PFSK-1 (cell line): ENCODE measurements around the gene GLI1.

ENCODE experiments used
- FOXP2 ChIP-seq: optimal IDR thresholded peaks from 2 replicates; pipeline ENCODE3; 2011; ENCODE audit warnings: borderline replicate concordance, control low read depth, inconsistent platforms; ENCODE audit not compliant: insufficient read depth; ENCODE audit errors: extremely low read length, extremely low read depth
- POLR2AphosphoS5 ChIP-seq: IDR thresholded peaks from 2 replicates; pipeline ENCODE4 v1.6.1; 2012; ENCODE audit warnings: low read depth, mild to moderate bottlenecking, control low read depth, low read length, moderate library complexity
- SIN3A ChIP-seq: IDR thresholded peaks from 2 replicates; pipeline ENCODE4 v1.6.1; 2012; ENCODE audit warnings: mild to moderate bottlenecking, low read length, moderate library complexity, borderline replicate concordance; ENCODE audit not compliant: insufficient read depth
- TAF1 ChIP-seq: IDR thresholded peaks from 2 replicates; pipeline ENCODE4 v1.6.1; 2012; ENCODE audit warnings: low read length, control low read depth, borderline replicate concordance; ENCODE audit not compliant: insufficient read depth
- TF ChIP-seq, protein P1 (sequence below), 2 experiments: IDR thresholded peaks; 2 replicates each; pipeline versions ENCODE4 v1.6.1 to v1.8.0; 2011 to 2012; ENCODE audit warnings: low read depth in 2 of 2, low read length in 2 of 2, control low read depth in 1 of 2, inconsistent platforms in 1 of 2, mild to moderate bottlenecking in 1 of 2, moderate library complexity in 1 of 2; ENCODE audit not compliant: insufficient read depth in 1 of 2

GLI1 gene

DNA sequence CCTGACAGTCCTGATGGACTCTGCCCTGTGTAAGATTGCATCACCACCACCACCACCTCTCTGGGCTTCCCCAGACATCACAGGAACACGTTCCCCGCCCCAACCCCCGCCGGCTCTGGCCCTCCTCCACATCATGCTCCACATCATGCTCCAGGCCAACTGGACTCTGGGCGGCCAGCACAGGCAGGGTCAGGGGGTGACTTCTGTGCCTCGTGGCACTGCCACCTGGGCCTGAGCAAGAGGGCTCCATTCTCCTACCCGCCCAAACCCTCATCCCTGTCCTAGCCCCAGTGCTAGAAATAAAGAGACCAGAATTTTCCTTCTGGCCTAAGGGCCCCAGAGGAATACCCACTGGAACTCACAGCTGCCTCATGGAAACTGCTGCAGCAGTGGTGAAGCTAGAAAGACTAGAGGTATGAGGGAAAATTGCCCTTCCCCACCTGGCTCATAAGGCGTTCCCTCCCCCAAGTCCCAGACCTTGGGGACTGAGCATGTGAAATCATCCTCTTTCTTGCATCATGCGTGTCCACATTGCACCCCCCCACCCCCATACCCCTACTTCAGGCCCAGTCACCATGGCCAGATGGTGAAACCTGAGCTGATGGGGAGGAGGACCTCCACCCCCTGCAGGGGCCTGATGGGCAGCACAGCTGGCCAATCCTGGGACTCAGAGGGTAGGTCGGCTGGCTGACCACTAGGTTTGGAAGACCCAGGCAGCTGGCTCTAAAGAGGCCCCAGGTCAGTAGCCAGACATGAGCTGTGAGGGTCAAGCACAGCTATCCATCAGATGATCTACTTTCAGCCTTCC, 4.8 kb upstream of the GLI1 start, which contains the start of gene INHBE:
Gene INHBE, plus strand, starts transcription at position 742 of the 808 bp plus-strand sequence. CDS start 230 bp downstream, outside the sequence.
- TF ChIP-seq, protein P1, sequence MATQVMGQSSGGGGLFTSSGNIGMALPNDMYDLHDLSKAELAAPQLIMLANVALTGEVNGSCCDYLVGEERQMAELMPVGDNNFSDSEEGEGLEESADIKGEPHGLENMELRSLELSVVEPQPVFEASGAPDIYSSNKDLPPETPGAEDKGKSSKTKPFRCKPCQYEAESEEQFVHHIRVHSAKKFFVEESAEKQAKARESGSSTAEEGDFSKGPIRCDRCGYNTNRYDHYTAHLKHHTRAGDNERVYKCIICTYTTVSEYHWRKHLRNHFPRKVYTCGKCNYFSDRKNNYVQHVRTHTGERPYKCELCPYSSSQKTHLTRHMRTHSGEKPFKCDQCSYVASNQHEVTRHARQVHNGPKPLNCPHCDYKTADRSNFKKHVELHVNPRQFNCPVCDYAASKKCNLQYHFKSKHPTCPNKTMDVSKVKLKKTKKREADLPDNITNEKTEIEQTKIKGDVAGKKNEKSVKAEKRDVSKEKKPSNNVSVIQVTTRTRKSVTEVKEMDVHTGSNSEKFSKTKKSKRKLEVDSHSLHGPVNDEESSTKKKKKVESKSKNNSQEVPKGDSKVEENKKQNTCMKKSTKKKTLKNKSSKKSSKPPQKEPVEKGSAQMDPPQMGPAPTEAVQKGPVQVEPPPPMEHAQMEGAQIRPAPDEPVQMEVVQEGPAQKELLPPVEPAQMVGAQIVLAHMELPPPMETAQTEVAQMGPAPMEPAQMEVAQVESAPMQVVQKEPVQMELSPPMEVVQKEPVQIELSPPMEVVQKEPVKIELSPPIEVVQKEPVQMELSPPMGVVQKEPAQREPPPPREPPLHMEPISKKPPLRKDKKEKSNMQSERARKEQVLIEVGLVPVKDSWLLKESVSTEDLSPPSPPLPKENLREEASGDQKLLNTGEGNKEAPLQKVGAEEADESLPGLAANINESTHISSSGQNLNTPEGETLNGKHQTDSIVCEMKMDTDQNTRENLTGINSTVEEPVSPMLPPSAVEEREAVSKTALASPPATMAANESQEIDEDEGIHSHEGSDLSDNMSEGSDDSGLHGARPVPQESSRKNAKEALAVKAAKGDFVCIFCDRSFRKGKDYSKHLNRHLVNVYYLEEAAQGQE (IDR thresholded peaks at IDR 0.05; ENCODE audit: insufficient read depth in 1 of 2, low read depth in 2 of 2, low read length in 2 of 2): no peak
- TF ChIP-seq POLR2AphosphoS5: no peak
- TF ChIP-seq TAF1: no peak
- TF ChIP-seq FOXP2: no peak
- no peak for TF ChIP-seq SIN3A

DNA sequence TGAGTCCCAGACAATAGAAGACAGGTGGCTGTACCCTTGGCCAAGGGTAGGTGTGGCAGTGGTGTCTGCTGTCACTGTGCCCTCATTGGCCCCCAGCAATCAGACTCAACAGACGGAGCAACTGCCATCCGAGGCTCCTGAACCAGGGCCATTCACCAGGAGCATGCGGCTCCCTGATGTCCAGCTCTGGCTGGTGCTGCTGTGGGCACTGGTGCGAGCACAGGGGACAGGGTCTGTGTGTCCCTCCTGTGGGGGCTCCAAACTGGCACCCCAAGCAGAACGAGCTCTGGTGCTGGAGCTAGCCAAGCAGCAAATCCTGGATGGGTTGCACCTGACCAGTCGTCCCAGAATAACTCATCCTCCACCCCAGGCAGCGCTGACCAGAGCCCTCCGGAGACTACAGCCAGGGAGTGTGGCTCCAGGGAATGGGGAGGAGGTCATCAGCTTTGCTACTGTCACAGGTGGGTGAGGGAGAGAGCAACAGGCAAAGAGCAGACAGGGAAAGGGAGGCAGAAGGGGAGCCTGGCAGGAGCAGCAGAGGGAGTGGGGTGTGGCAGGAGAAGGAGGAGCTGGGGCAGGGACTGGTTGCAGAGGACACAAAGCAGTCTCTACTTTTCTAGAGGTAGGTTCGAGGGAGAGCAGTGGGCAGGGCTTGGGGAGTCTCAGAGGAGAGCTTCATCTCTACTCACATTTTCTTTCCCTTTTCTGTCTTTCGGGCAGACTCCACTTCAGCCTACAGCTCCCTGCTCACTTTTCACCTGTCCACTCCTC, 4.0 kb upstream of the GLI1 start:
- TF ChIP-seq FOXP2 (no peak), POLR2AphosphoS5 (no peak), TAF1 (no peak), SIN3A (no peak)
- TF ChIP-seq, protein P1 (IDR thresholded peaks at IDR 0.05; ENCODE audit: insufficient read depth in 1 of 2, low read depth in 2 of 2, low read length in 2 of 2): no peak

DNA sequence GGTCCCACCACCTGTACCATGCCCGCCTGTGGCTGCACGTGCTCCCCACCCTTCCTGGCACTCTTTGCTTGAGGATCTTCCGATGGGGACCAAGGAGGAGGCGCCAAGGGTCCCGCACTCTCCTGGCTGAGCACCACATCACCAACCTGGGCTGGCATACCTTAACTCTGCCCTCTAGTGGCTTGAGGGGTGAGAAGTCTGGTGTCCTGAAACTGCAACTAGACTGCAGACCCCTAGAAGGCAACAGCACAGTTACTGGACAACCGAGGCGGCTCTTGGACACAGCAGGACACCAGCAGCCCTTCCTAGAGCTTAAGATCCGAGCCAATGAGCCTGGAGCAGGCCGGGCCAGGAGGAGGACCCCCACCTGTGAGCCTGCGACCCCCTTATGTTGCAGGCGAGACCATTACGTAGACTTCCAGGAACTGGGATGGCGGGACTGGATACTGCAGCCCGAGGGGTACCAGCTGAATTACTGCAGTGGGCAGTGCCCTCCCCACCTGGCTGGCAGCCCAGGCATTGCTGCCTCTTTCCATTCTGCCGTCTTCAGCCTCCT, 3.4 kb upstream of the GLI1 start:
- TF ChIP-seq TAF1: no peak
- TF ChIP-seq FOXP2: no peak
- no peak for TF ChIP-seq SIN3A
- TF ChIP-seq, protein P1 (IDR thresholded peaks at IDR 0.05; ENCODE audit: insufficient read depth in 1 of 2, low read depth in 2 of 2, low read length in 2 of 2): no peak
- no peak for TF ChIP-seq POLR2AphosphoS5

DNA sequence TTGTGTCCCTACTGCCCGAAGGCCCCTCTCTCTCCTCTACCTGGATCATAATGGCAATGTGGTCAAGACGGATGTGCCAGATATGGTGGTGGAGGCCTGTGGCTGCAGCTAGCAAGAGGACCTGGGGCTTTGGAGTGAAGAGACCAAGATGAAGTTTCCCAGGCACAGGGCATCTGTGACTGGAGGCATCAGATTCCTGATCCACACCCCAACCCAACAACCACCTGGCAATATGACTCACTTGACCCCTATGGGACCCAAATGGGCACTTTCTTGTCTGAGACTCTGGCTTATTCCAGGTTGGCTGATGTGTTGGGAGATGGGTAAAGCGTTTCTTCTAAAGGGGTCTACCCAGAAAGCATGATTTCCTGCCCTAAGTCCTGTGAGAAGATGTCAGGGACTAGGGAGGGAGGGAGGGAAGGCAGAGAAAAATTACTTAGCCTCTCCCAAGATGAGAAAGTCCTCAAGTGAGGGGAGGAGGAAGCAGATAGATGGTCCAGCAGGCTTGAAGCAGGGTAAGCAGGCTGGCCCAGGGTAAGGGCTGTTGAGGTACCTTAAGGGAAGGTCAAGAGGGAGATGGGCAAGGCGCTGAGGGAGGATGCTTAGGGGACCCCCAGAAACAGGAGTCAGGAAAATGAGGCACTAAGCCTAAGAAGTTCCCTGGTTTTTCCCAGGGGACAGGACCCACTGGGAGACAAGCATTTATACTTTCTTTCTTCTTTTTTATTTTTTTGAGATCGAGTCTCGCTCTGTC, 2.7 kb upstream of the GLI1 start:
- TF ChIP-seq, protein P1 (IDR thresholded peaks at IDR 0.05; ENCODE audit: insufficient read depth in 1 of 2, low read depth in 2 of 2, low read length in 2 of 2): no peak
- TF ChIP-seq TAF1 (no peak), FOXP2 (no peak), POLR2AphosphoS5 (no peak), SIN3A (no peak)
